ENCODE data around the gene NAPSA. TPM values are rescaled to one million over a fixed set of nuclear protein-coding genes. Genes with fewer than 3 reads are reported as not detected.

Gene NAPSA
- total and polyA plus RNA-seq, 9 of the 15 experiments (the other 6 are each of a cell fraction or from before 2014, with no cell fraction given), result 0.25 to 1.9 (median 0.69) TPM

GRCh38 chr19:50376166-50377050, 11.0 kb upstream of the NAPSA start, which contains the start of gene NR1H2 (continued):
- TF ChIP-seq, protein P1, sequence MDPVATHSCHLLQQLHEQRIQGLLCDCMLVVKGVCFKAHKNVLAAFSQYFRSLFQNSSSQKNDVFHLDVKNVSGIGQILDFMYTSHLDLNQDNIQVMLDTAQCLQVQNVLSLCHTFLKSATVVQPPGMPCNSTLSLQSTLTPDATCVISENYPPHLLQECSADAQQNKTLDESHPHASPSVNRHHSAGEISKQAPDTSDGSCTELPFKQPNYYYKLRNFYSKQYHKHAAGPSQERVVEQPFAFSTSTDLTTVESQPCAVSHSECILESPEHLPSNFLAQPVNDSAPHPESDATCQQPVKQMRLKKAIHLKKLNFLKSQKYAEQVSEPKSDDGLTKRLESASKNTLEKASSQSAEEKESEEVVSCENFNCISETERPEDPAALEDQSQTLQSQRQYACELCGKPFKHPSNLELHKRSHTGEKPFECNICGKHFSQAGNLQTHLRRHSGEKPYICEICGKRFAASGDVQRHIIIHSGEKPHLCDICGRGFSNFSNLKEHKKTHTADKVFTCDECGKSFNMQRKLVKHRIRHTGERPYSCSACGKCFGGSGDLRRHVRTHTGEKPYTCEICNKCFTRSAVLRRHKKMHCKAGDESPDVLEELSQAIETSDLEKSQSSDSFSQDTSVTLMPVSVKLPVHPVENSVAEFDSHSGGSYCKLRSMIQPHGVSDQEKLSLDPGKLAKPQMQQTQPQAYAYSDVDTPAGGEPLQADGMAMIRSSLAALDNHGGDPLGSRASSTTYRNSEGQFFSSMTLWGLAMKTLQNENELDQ (CRISPR knock-in tag; IDR thresholded peaks at IDR 0.05; ENCODE audit: borderline replicate concordance), result peak; percentile 61; the same call in 1 of the 2 replicates
- 0 out of 2 replicates have a peak, but pooled peaks have one; percentile 50 for TF ChIP-seq E2F3 (CRISPR knock-in tag; IDR thresholded peaks at IDR 0.05)
- no peak; the same call in none of the 2 replicates for TF ChIP-seq L3MBTL2 (IDR thresholded peaks at IDR 0.05)
- no peak for TF ChIP-seq HDAC3 (IDR thresholded peaks at IDR 0.05; ENCODE audit: borderline replicate concordance, partially characterized antibody)
- peak; percentile 51; the same call in 1 of the 2 replicates for TF ChIP-seq GMEB1 (CRISPR knock-in tag; IDR thresholded peaks at IDR 0.05)
- 0 out of 2 replicates have a peak, but pooled peaks have one; percentile 27 for TF ChIP-seq SAFB (IDR thresholded peaks at IDR 0.05; ENCODE audit: borderline replicate concordance, low read depth, low read length)
- TF ChIP-seq TEAD1 (CRISPR knock-in tag; IDR thresholded peaks at IDR 0.05), result peak; percentile 4 to 61; a peak in 2 of 4 replicates
- TF ChIP-seq ZBTB43 (CRISPR knock-in tag; IDR thresholded peaks at IDR 0.05), result 0 out of 2 replicates have a peak, but pooled peaks have one; percentile 79

All from K562 (cell line).